ENCODE measurements around the gene MAPK14.

MAPK14 gene

GRCh38 chr6:36069573-36069972 lies 42.0 kb downstream of the MAPK14 start:
- TF ChIP-seq CTCF (IDR thresholded peaks at IDR 0.05; ENCODE audit: low read depth, low read length): no peak
- no peak overlapping the region for H3K4me3 ChIP-seq (ENCODE audit: low read depth, low read length)

DNA sequence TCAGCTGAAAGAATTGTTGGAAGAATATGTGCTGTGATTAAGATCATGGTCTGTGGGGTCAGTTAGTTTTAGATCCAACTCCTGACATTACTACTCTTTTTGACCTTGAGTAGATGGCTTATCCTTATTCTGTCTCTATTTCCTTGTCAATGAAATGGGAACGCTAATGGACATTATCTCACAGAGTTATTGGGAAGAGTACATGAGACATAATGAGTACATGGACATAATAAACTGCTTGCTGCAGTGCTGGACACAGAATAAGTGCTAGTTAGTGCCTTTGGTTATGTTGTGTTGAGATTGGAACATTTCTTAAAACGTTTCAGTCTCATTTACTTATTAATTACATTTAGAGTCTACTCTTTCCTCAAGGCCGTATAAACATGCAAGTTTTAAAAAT lies 42.6 kb downstream of the MAPK14 start:
- no peak for TF ChIP-seq CTCF (IDR thresholded peaks at IDR 0.05; ENCODE audit: low read depth, low read length)
- no peak overlapping the region for H3K4me3 ChIP-seq (ENCODE audit: low read depth, low read length)

- H3K4me3 ChIP-seq (ENCODE audit: low read depth, low read length): no peak overlapping the region
- no peak for TF ChIP-seq CTCF (IDR thresholded peaks at IDR 0.05; ENCODE audit: low read depth, low read length)
Measured at GRCh38 chr6:36071281-36071680, 43.7 kb downstream of the MAPK14 start.

DNA sequence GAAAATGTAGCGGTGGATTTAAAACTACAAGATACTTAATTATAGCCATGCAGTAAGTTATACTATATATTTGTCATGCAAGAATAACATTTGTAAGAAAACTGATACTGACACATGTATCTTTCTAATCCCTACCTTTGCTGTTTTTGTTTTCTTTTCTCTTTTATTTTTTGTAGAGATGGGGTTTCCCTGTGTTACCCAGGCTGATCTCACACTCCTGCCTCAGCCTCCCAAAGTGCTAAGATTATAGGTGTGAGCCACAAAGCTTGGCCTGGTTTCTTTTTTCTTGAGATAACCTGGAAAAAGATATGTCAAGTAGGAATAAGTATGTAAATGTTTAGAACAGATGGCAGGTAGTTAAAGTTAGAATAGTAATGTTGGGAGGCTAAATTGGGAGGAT lies 44.1 kb downstream of the MAPK14 start:
- no peak overlapping the region for H3K4me3 ChIP-seq (ENCODE audit: low read depth, low read length)

DNA sequence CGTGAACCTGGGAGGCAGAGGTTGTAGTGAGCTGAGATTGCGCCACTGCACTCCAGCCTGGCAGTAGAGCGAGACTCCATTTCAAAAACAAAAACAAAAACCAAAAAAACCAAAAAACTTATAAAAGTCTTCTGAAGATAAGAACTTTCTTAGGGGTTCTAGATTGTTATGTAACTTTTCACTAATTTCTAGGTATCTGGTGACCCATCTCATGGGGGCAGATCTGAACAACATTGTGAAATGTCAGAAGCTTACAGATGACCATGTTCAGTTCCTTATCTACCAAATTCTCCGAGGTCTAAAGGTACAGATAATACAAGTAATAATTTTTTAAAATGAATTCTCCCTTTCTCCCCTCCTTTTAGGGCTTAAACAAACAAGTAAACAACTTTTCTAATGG lies 45.1 kb downstream of the MAPK14 start:
- no peak for TF ChIP-seq CTCF (IDR thresholded peaks at IDR 0.05; ENCODE audit: low read depth, low read length)
- no peak overlapping the region for H3K4me3 ChIP-seq (ENCODE audit: low read depth, low read length)

More for the DNA sequence above, 44.1 kb downstream of the MAPK14 start:
- TF ChIP-seq CTCF (IDR thresholded peaks at IDR 0.05; ENCODE audit: low read depth, low read length): no peak

DNA sequence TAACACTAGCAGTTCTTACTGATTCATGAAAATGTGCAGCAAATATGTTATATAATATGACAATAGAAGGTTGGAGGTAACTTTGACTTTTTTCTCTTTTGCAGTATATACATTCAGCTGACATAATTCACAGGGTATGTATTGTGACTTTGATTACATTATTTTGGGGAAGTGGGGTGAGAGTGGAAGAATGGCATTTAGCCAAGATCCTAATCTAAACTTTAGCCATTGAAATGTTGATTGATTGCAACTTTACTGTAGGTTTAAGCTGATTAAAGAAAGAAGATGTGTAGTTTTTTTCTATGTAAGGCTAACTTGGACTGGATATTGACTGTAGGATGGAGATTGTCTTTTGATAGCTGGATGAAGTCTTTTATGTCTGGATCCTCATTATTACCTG lies 46.0 kb downstream of the MAPK14 start:
- no peak overlapping the region for H3K4me3 ChIP-seq (ENCODE audit: low read depth, low read length)
- no peak for TF ChIP-seq CTCF (IDR thresholded peaks at IDR 0.05; ENCODE audit: low read depth, low read length)

DNA sequence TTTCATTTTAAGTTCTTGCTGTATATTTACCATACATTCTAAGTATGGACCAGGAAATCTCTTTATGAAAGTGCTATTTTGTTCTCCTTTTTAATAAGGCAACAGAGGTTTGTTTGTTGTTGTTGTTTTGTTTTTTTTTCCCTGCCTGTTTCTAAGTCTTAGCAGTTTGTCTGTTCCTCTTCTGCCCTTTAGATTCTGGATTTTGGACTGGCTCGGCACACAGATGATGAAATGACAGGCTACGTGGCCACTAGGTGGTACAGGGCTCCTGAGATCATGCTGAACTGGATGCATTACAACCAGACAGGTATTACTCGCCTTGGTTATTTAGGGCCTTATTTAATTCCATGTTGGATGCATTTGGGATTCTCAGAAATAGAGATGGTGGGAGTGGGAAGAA lies 48.0 kb downstream of the MAPK14 start:
- no peak overlapping the region for H3K4me3 ChIP-seq (ENCODE audit: low read depth, low read length)
- no peak for TF ChIP-seq CTCF (IDR thresholded peaks at IDR 0.05; ENCODE audit: low read depth, low read length)

Data from WI38 (cell line).